ENCODE data around the gene ICAM5. TPM values are rescaled to one million over a fixed set of nuclear protein-coding genes. Genes with fewer than 3 reads are reported as not detected.

The ICAM5 gene
- total RNA-seq, 1 experiment from 2014 or later: 8.0 TPM

DNA sequence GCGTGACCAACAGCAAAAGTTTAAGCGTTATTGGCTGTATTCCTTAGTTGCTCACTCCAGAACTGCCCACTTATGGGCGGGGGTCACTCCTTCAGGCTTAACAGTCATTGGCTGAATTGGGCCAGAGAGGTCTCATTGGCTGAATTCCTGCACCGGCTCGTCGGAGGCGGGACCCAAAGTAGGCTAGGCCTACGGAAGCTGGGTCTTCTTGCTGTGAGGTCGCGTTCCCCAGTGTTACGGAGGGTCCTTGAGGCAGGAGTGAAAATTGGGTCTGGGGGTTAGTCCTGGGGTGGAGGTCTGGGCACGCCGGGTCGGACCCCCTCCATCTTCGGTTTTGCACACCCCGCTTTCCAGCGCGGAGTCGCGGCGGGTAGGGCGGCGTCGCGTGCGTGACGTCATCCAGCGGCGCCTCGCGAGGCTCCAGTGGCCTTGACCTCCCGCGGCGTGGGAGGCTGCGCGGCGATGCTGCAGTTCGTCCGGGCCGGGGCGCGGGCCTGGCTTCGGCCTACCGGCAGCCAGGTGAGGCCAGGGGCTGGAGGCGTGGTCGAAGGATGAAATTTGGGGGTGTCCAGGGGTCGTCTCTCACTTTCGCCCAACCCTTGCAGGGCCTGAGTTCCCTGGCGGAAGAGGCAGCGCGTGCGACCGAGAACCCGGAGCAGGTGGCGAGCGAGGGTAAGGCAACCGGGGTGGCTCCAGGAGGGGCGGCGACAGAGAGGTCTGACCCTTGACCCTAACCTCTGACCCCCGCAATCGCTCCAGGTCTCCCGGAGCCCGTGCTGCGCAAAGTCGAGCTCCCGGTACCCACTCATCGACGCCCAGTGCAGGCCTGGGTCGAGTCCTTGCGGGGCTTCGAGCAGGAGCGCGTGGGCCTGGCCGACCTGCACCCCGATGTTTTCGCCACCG lies 37.7 kb upstream of the ICAM5 start, which contains the start of gene MRPL4 (continued):
- TF ChIP-seq, protein P1, sequence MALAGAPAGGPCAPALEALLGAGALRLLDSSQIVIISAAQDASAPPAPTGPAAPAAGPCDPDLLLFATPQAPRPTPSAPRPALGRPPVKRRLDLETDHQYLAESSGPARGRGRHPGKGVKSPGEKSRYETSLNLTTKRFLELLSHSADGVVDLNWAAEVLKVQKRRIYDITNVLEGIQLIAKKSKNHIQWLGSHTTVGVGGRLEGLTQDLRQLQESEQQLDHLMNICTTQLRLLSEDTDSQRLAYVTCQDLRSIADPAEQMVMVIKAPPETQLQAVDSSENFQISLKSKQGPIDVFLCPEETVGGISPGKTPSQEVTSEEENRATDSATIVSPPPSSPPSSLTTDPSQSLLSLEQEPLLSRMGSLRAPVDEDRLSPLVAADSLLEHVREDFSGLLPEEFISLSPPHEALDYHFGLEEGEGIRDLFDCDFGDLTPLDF (CRISPR knock-in tag; IDR thresholded peaks at IDR 0.05): no peak
- TF ChIP-seq SP1 (CRISPR knock-in tag; conservative IDR thresholded peaks at IDR 0.05): peak; percentile 94
- TF ChIP-seq ZNF423 (CRISPR knock-in tag; IDR thresholded peaks at IDR 0.05): no peak
- TF ChIP-seq HMGA2 (CRISPR knock-in tag; IDR thresholded peaks at IDR 0.05): no peak
- TF ChIP-seq, protein P2, sequence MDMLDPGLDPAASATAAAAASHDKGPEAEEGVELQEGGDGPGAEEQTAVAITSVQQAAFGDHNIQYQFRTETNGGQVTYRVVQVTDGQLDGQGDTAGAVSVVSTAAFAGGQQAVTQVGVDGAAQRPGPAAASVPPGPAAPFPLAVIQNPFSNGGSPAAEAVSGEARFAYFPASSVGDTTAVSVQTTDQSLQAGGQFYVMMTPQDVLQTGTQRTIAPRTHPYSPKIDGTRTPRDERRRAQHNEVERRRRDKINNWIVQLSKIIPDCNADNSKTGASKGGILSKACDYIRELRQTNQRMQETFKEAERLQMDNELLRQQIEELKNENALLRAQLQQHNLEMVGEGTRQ (CRISPR knock-in tag; IDR thresholded peaks at IDR 0.05): no peak
- TF ChIP-seq FOXP1 (CRISPR knock-in tag; IDR thresholded peaks at IDR 0.05; ENCODE audit: borderline replicate concordance): 0 out of 2 replicates have a peak, but pooled peaks have one; percentile 50
- TF ChIP-seq CREM (CRISPR knock-in tag; IDR thresholded peaks at IDR 0.05): peak; percentile 100
- no peak for TF ChIP-seq FOXJ3 (CRISPR knock-in tag; IDR thresholded peaks at IDR 0.05; ENCODE audit: borderline replicate concordance)
- peak; percentile 52; the same call in 1 of the 2 replicates for TF ChIP-seq TCF7 (CRISPR knock-in tag; IDR thresholded peaks at IDR 0.05; ENCODE audit: low read depth)
- TF ChIP-seq, protein P3, sequence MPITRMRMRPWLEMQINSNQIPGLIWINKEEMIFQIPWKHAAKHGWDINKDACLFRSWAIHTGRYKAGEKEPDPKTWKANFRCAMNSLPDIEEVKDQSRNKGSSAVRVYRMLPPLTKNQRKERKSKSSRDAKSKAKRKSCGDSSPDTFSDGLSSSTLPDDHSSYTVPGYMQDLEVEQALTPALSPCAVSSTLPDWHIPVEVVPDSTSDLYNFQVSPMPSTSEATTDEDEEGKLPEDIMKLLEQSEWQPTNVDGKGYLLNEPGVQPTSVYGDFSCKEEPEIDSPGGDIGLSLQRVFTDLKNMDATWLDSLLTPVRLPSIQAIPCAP (CRISPR knock-in tag; IDR thresholded peaks at IDR 0.05): no peak
- TF ChIP-seq ZNF121 (CRISPR knock-in tag; IDR thresholded peaks at IDR 0.05): no peak
- peak; percentile 81 for TF ChIP-seq CREB1 (CRISPR knock-in tag; IDR thresholded peaks at IDR 0.05)
- 0 out of 2 replicates have a peak, but pooled peaks have one; percentile 30 for TF ChIP-seq ZNF232 (CRISPR knock-in tag; IDR thresholded peaks at IDR 0.05)
- TF ChIP-seq, protein P4, sequence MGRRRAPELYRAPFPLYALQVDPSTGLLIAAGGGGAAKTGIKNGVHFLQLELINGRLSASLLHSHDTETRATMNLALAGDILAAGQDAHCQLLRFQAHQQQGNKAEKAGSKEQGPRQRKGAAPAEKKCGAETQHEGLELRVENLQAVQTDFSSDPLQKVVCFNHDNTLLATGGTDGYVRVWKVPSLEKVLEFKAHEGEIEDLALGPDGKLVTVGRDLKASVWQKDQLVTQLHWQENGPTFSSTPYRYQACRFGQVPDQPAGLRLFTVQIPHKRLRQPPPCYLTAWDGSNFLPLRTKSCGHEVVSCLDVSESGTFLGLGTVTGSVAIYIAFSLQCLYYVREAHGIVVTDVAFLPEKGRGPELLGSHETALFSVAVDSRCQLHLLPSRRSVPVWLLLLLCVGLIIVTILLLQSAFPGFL (CRISPR knock-in tag; IDR thresholded peaks at IDR 0.05; ENCODE audit: borderline replicate concordance): peak; percentile 51; the same call in 1 of the 2 replicates
- TF ChIP-seq GRHL2 (CRISPR knock-in tag; IDR thresholded peaks at IDR 0.05; ENCODE audit: insufficient replicate concordance, severe bottlenecking): no peak
- no peak for TF ChIP-seq OVOL2 (CRISPR knock-in tag; IDR thresholded peaks at IDR 0.05; ENCODE audit: borderline replicate concordance)
- TF ChIP-seq, protein P5, sequence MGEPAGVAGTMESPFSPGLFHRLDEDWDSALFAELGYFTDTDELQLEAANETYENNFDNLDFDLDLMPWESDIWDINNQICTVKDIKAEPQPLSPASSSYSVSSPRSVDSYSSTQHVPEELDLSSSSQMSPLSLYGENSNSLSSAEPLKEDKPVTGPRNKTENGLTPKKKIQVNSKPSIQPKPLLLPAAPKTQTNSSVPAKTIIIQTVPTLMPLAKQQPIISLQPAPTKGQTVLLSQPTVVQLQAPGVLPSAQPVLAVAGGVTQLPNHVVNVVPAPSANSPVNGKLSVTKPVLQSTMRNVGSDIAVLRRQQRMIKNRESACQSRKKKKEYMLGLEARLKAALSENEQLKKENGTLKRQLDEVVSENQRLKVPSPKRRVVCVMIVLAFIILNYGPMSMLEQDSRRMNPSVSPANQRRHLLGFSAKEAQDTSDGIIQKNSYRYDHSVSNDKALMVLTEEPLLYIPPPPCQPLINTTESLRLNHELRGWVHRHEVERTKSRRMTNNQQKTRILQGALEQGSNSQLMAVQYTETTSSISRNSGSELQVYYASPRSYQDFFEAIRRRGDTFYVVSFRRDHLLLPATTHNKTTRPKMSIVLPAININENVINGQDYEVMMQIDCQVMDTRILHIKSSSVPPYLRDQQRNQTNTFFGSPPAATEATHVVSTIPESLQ (CRISPR knock-in tag; IDR thresholded peaks at IDR 0.05): no peak
- peak; percentile 93 for TF ChIP-seq MYBL2 (CRISPR knock-in tag; IDR thresholded peaks at IDR 0.05)
- TF ChIP-seq ZNF317 (CRISPR knock-in tag; IDR thresholded peaks at IDR 0.05; ENCODE audit: borderline replicate concordance, low read depth): no peak
- no peak for TF ChIP-seq ELF4 (CRISPR knock-in tag; IDR thresholded peaks at IDR 0.05; ENCODE audit: low read depth)
- TF ChIP-seq, protein P6, sequence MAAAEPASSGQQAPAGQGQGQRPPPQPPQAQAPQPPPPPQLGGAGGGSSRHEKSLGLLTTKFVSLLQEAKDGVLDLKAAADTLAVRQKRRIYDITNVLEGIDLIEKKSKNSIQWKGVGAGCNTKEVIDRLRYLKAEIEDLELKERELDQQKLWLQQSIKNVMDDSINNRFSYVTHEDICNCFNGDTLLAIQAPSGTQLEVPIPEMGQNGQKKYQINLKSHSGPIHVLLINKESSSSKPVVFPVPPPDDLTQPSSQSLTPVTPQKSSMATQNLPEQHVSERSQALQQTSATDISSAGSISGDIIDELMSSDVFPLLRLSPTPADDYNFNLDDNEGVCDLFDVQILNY (CRISPR knock-in tag; IDR thresholded peaks at IDR 0.05): peak; percentile 74
- TF ChIP-seq NFE2L1 (CRISPR knock-in tag; IDR thresholded peaks at IDR 0.05): peak; percentile 78; the same call in 1 of the 2 replicates
- no peak for TF ChIP-seq IRF2 (CRISPR knock-in tag; IDR thresholded peaks at IDR 0.05; ENCODE audit: borderline replicate concordance, low read depth)
- no peak for TF ChIP-seq JUN (CRISPR knock-in tag; IDR thresholded peaks at IDR 0.05)
- no peak for TF ChIP-seq EMX1 (CRISPR knock-in tag; IDR thresholded peaks at IDR 0.05)
- TF ChIP-seq, protein P7, sequence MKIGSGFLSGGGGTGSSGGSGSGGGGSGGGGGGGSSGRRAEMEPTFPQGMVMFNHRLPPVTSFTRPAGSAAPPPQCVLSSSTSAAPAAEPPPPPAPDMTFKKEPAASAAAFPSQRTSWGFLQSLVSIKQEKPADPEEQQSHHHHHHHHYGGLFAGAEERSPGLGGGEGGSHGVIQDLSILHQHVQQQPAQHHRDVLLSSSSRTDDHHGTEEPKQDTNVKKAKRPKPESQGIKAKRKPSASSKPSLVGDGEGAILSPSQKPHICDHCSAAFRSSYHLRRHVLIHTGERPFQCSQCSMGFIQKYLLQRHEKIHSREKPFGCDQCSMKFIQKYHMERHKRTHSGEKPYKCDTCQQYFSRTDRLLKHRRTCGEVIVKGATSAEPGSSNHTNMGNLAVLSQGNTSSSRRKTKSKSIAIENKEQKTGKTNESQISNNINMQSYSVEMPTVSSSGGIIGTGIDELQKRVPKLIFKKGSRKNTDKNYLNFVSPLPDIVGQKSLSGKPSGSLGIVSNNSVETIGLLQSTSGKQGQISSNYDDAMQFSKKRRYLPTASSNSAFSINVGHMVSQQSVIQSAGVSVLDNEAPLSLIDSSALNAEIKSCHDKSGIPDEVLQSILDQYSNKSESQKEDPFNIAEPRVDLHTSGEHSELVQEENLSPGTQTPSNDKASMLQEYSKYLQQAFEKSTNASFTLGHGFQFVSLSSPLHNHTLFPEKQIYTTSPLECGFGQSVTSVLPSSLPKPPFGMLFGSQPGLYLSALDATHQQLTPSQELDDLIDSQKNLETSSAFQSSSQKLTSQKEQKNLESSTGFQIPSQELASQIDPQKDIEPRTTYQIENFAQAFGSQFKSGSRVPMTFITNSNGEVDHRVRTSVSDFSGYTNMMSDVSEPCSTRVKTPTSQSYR (CRISPR knock-in tag; IDR thresholded peaks at IDR 0.05): no peak
- no peak for TF ChIP-seq GTF2I (CRISPR knock-in tag; conservative IDR thresholded peaks at IDR 0.05)
- TF ChIP-seq, protein P8, sequence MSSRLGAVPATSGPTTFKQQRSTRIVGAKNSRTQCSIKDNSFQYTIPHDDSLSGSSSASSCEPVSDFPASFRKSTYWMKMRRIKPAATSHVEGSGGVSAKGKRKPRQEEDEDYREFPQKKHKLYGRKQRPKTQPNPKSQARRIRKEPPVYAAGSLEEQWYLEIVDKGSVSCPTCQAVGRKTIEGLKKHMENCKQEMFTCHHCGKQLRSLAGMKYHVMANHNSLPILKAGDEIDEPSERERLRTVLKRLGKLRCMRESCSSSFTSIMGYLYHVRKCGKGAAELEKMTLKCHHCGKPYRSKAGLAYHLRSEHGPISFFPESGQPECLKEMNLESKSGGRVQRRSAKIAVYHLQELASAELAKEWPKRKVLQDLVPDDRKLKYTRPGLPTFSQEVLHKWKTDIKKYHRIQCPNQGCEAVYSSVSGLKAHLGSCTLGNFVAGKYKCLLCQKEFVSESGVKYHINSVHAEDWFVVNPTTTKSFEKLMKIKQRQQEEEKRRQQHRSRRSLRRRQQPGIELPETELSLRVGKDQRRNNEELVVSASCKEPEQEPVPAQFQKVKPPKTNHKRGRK (CRISPR knock-in tag; IDR thresholded peaks at IDR 0.05; ENCODE audit: borderline replicate concordance): no peak

All from WTC11 (cell line).